ENCODE data around the gene ESR1.

DNA sequence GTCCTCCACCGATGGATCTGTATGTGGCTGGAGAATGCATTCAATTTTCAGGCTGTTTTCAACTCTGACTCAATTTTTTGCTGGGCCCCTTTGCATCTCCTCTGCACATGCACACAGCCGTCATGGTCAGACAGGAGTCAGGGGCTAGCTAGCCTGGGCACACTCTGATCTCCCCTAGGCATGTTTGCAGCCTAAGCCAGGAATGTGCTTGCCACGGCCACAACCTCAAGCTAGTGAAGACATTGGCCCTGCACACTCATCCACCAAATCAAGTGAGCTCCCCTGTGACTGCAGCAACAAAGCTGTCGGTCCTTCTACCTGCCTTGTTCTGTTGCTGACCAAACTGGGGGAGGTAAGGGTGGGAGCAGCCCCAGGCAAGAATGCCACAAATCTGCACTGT, 300.5 kb downstream of the ESR1 start:
- TF ChIP-seq, protein P1, sequence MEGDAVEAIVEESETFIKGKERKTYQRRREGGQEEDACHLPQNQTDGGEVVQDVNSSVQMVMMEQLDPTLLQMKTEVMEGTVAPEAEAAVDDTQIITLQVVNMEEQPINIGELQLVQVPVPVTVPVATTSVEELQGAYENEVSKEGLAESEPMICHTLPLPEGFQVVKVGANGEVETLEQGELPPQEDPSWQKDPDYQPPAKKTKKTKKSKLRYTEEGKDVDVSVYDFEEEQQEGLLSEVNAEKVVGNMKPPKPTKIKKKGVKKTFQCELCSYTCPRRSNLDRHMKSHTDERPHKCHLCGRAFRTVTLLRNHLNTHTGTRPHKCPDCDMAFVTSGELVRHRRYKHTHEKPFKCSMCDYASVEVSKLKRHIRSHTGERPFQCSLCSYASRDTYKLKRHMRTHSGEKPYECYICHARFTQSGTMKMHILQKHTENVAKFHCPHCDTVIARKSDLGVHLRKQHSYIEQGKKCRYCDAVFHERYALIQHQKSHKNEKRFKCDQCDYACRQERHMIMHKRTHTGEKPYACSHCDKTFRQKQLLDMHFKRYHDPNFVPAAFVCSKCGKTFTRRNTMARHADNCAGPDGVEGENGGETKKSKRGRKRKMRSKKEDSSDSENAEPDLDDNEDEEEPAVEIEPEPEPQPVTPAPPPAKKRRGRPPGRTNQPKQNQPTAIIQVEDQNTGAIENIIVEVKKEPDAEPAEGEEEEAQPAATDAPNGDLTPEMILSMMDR (IDR thresholded peaks at IDR 0.05) = no peak
- no peak for TF ChIP-seq POLR2A (IDR thresholded peaks at IDR 0.05)
